Neural crest cell (in vitro differentiated cells): ENCODE measurements around the gene RNF224. TPM values are rescaled to one million over a fixed set of nuclear protein-coding genes. Genes with fewer than 3 reads are reported as not detected.

Experiments used
- DNase-seq: peaks from one replicate; pipeline ENCODE4 v3.0.0; 2021; ENCODE audit warnings: low read depth, mixed read lengths, low spot score
- H3K27ac Mint-ChIP-seq: one replicate; pipeline ENCODE4 v1.8.0; 2021; ENCODE audit warnings: mild to moderate bottlenecking, mixed read lengths; ENCODE audit not compliant: unreplicated experiment
- H3K27me3 Mint-ChIP-seq: 2 replicates; pipeline ENCODE4 v1.8.0; 2021; ENCODE audit warnings: low read depth, mild to moderate bottlenecking, mixed read lengths
- H3K36me3 Mint-ChIP-seq: 2 replicates; pipeline ENCODE4 v1.8.0; 2021; ENCODE audit warnings: low read depth, mild to moderate bottlenecking, mixed read lengths
- H3K4me1 Mint-ChIP-seq: 2 replicates; pipeline ENCODE4 v1.8.0; 2021; ENCODE audit warnings: mixed read lengths
- H3K4me3 Mint-ChIP-seq: one replicate; pipeline ENCODE4 v1.8.0; 2021; ENCODE audit warnings: mild to moderate bottlenecking, mixed read lengths
- H3K9me3 Mint-ChIP-seq: 2 replicates; pipeline ENCODE4 v1.8.0; 2021; ENCODE audit warnings: mixed read lengths
- total RNA-seq: library from RNA; stranded (reverse); gene quantifications from 2 replicates; pipeline ENCODE4 v1.2.1, GENCODE V29; 2021
- TF ChIP-seq, protein P1 (sequence below): fragments of 200-600 bp; sonication (generic); conservative IDR thresholded peaks from 2 replicates; pipeline ENCODE4 v1.5.0; 2021; ENCODE audit warnings: antibody characterized with exemption, mild to moderate bottlenecking

Gene RNF224
- total RNA-seq, 1 donor from 2014 or later, result not detected

DNA sequence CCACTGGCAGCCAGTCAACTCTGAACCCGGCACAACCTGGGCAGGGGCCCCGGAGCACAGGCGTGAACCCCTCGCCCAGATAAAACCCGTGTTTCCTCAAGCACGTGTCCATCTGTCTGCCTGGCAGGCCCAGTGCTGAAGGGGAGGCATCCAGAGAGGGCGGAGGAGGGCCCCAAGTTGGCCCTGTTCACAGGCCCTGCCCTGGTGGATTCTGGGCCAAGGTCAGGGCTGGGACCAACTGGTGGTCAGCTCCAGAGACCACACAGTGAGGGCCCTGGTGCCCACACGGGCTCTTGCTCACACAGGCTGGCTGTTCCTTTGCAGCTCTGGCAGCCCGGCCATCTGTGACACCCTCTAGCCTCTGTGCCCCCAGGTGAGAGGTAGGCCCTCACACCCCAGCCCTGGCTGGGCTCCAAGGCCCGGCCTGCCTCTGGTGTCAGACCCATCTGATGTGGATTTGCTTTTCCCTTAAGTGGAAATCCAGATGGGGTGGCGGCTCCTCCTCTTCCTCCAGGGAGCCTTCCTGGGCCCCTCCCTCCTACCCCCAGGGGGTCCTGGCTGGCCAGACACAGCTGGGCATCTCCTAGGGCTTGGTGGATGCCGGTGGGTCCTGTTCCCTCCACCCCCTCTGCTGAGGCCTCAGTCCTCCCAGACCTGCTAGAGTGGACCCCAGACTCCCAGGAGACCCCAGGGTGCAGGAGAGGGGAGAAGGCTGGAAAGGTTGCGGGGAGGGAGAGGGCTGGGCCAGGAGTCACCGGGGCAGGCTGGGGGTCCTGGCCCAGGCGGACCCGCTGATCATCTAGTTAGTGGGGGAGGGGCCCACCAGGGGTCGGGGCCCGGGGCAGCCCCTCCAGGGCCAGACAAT lies 23.3 kb downstream of the RNF224 start:
- TF ChIP-seq, protein P1, sequence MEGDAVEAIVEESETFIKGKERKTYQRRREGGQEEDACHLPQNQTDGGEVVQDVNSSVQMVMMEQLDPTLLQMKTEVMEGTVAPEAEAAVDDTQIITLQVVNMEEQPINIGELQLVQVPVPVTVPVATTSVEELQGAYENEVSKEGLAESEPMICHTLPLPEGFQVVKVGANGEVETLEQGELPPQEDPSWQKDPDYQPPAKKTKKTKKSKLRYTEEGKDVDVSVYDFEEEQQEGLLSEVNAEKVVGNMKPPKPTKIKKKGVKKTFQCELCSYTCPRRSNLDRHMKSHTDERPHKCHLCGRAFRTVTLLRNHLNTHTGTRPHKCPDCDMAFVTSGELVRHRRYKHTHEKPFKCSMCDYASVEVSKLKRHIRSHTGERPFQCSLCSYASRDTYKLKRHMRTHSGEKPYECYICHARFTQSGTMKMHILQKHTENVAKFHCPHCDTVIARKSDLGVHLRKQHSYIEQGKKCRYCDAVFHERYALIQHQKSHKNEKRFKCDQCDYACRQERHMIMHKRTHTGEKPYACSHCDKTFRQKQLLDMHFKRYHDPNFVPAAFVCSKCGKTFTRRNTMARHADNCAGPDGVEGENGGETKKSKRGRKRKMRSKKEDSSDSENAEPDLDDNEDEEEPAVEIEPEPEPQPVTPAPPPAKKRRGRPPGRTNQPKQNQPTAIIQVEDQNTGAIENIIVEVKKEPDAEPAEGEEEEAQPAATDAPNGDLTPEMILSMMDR, result no peak
- Mint-ChIP-seq H3K4me1 (peaks cover 13% of the 10 kb centered on the region), H3K27ac (no peak overlapping the region), H3K27me3 (peaks cover 3% of the 10 kb centered on the region), H3K36me3 (peaks cover 2% of the 10 kb centered on the region), H3K9me3 (no peaks in the 10 kb centered on the region), H3K4me3 (peak overlapping the region; percentile 59)
- no peak for DNase-seq

DNA sequence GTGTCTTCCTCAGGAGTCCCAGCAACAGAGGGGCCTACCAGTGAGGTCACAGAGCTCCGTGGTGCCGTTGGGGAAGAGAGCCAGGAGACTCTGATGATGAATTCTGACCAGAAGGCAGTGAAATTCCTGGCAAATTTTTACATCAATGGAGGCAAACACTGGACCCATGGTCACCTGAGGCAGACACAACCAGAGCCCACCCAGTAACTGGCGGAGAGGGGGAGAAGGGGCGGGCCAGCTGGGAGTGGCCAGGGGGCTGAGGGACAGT lies 23.8 kb downstream of the RNF224 start, which contains the start of gene STPG3:
STPG3 (plus strand) TSS at position 93 of the 268 bp plus-strand sequence; CDS start at position 94, 1 bp downstream.
- Mint-ChIP-seq H3K27me3 (peaks cover 3% of the 10 kb centered on the region), H3K27ac (peak within 1 kb of the TSS; percentile 82), H3K4me1 (peaks cover 13% of the 10 kb centered on the region), H3K4me3 (peak within 1 kb of the TSS; percentile 59), H3K9me3 (no peaks in the 10 kb centered on the region), H3K36me3 (peaks cover 2% of the 10 kb centered on the region)
- TF ChIP-seq, protein P1, result no peak
- no peak for DNase-seq

DNA sequence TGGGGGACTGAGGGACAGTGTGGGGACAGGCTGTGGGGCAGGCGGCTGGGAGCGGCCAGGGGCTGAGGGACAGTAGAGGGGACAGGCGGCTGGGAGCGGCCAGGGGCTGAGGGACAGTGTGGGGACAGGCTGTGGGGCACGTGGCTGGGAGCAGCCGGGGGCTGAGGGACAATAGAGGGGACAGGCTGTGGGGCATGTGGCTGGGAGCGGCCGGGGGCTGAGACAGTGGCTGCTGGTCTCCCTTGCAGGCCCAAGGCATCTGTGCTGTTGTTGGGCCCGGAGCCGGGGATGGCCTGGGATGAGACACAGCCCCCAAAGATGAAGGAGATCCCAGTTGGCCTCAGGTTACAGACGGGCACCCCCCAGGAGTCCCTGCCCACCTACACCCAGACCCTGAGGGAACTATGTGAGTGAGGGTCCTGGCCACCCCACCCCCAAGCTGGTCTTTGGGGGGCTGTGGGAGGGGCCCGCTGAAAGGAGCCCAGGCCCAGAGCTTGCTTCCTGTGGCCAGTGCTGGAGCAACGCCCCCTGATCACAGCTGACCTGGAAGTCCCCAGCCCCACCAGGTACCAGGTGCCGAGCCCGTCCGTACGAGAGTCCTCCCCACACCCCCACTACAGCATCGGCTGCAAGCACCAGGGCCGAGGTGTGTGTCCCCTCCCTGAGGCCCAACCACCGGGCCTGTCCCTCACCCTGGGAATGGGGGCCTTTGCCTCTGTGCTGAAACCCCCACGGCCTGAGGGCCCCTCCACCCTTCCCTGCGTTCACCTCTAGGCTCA lies 24.4 kb downstream of the RNF224 start:
- DNase-seq, result no peak
- peaks cover 3% of the 10 kb centered on the region for H3K27me3 Mint-ChIP-seq
- H3K4me1 Mint-ChIP-seq, result peaks cover 13% of the 10 kb centered on the region
- peaks cover 2% of the 10 kb centered on the region for H3K36me3 Mint-ChIP-seq
- TF ChIP-seq, protein P1, result no peak
- H3K4me3 Mint-ChIP-seq, result peak overlapping the region; percentile 38
- no peaks in the 10 kb centered on the region for H3K9me3 Mint-ChIP-seq
- H3K27ac Mint-ChIP-seq, result peak overlapping the region; percentile 27

DNA sequence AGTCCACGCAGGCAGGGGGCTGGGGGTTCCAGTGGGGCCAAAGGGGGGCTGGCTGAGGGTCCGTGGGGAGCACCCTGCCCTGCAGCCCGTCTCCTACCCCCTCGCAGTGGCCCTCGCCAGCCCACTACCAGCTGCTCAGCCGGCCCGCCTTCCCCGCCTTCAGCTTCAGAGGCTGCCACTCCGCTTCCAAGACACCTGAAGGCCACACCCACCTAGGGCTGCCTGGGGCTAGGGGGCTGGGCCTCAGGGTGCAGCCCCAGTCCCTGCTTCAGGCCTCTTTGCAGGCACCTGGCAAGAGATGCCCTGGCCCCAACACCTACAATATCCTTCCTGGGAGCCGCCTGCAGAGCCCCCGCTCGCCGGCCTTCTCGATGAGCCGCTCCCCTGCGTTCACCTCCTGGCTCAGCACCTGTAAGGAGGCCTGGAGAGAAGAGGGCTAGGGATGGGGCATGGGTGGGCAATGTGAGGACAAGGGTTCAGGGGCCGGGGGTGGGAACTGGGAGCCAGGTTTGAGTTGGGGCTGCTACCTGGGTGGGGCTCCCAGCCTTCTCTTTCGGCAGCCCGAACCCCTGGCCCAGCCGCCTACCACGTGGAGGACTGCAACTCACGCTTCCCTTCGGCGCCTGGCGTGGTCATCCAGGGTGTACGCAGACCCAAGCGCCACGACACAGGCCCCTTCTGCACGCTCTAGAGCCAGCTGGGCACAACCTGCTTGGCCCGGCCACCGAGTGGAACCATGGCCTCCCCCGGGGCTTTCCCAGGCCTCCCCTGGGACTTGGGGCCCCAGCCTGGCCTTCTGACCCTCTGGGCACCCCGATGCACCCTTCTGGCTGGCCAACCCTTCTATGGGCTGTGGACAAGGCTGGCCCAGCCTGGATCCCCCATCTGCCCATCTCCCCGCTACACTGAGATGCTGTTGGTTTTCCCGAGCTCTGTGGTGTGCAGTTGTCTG lies 25.5 kb downstream of the RNF224 start:
- no peaks in the 10 kb centered on the region for H3K9me3 Mint-ChIP-seq
- no peak for DNase-seq
- no peak overlapping the region for H3K27ac Mint-ChIP-seq
- TF ChIP-seq, protein P1, result no peak
- peaks cover 3% of the 10 kb centered on the region for H3K27me3 Mint-ChIP-seq
- peak overlapping the region; percentile 97 for H3K4me3 Mint-ChIP-seq
- peaks cover 13% of the 10 kb centered on the region for H3K4me1 Mint-ChIP-seq
- H3K36me3 Mint-ChIP-seq, result peaks cover 2% of the 10 kb centered on the region
